Pons (tissue), 1 donor: ENCODE results near the gene FAAH2.
A peak's percentile ranks its signal among the peaks of the same experiment; 100 is the strongest.
"Not testable (repeated sequence)": the region's sequence is repeated elsewhere in the genome, so short reads cannot be mapped to it uniquely, and the experiment has no call there.

Source experiments
- DNase-seq: peaks from one replicate; pipeline ENCODE4 v3.0.0-alpha.2; 2016; ENCODE audit warnings: low spot score

Gene FAAH2

GRCh38 chrX:57286507-57287251 is at the start of gene FAAH2:
FAAH2 (plus strand) TSS chrX:57286706; CDS start chrX:57286826, 120 bp downstream.
- no peak for DNase-seq

GRCh38 chrX:57241967-57242366 is 44.5 kb upstream of the FAAH2 start:
- no peak for DNase-seq

- no peak for DNase-seq
Measured at GRCh38 chrX:57251965-57252364, 34.5 kb upstream of the FAAH2 start.

- DNase-seq: no peak
Measured at GRCh38 chrX:57265126-57265525, 21.4 kb upstream of the FAAH2 start.

- DNase-seq: no peak
Measured at GRCh38 chrX:57266275-57266674, 20.2 kb upstream of the FAAH2 start.

GRCh38 chrX:57266871-57267270 is 19.6 kb upstream of the FAAH2 start:
- DNase-seq: no peak

GRCh38 chrX:57267308-57267707 is 19.2 kb upstream of the FAAH2 start:
- no peak for DNase-seq

GRCh38 chrX:57270980-57271379 is 15.5 kb upstream of the FAAH2 start:
- DNase-seq: no peak

- no peak for DNase-seq
Measured at GRCh38 chrX:57282568-57282967, 3.9 kb upstream of the FAAH2 start.

- no peak for DNase-seq
Measured at GRCh38 chrX:57285001-57285400, 1.5 kb upstream of the FAAH2 start.

GRCh38 chrX:57289089-57289488 is 2.6 kb downstream of the FAAH2 start:
- DNase-seq: no peak

- DNase-seq: no peak
Measured at GRCh38 chrX:57294961-57295360, 8.5 kb downstream of the FAAH2 start.

GRCh38 chrX:57295679-57296078 is 9.2 kb downstream of the FAAH2 start:
- not testable (repeated sequence) for DNase-seq

- DNase-seq: no peak
Measured at GRCh38 chrX:57313583-57314215, 27.2 kb downstream of the FAAH2 start.

GRCh38 chrX:57329008-57329407 is 42.5 kb downstream of the FAAH2 start:
- DNase-seq: no peak

GRCh38 chrX:57335790-57336189 is 49.3 kb downstream of the FAAH2 start:
- DNase-seq: not testable (repeated sequence)

- DNase-seq: no peak
Measured at GRCh38 chrX:57353472-57354132, 67.1 kb downstream of the FAAH2 start.

- no peak for DNase-seq
Measured at GRCh38 chrX:57364145-57364544, 77.6 kb downstream of the FAAH2 start.

GRCh38 chrX:57366430-57366829 is 79.9 kb downstream of the FAAH2 start:
- DNase-seq: no peak

- peak; percentile 71 for DNase-seq
Measured at GRCh38 chrX:57367649-57368048, 81.1 kb downstream of the FAAH2 start.

- DNase-seq: no peak
Measured at GRCh38 chrX:57368158-57368557, 81.7 kb downstream of the FAAH2 start.

- DNase-seq: no peak
Measured at GRCh38 chrX:57379296-57379695, 92.8 kb downstream of the FAAH2 start.
